Adipose tissue (tissue), 3 donors: Measurements from ENCODE around the gene C19orf53. TPM values are rescaled to one million over a fixed set of nuclear protein-coding genes. Genes with fewer than 3 reads are reported as not detected.

Source experiments
- H3K27ac ChIP-seq: one replicate; pipeline ENCODE4 v1.5.1; 2013; ENCODE audit warnings: low read depth, low read length
- WGBS, 3 donors: extraction: QIAGEN DNeasy Blood & Tissue Kit; methylation state at CpG; one replicate each; pipeline ENCODE4 v1.1.7; 2013; 5-methylcytosine and 5-hydroxymethylcytosine counted together
- polyA plus RNA-seq, 3 donors: library from polyadenylated mRNA; stranded (reverse); fragments of 200-250 nt; gene quantifications; one replicate each; pipeline ENCODE4 v1.2.3, GENCODE V29; 2013
- donor health status: healthy with polysubstance abuse.
- donor health status: Bipolar disorder and iron deficiency.
- donor health status: healthy.

Gene C19orf53
- polyA plus RNA-seq, 3 donors, result 89.2 to 156 (median 153) TPM

DNA sequence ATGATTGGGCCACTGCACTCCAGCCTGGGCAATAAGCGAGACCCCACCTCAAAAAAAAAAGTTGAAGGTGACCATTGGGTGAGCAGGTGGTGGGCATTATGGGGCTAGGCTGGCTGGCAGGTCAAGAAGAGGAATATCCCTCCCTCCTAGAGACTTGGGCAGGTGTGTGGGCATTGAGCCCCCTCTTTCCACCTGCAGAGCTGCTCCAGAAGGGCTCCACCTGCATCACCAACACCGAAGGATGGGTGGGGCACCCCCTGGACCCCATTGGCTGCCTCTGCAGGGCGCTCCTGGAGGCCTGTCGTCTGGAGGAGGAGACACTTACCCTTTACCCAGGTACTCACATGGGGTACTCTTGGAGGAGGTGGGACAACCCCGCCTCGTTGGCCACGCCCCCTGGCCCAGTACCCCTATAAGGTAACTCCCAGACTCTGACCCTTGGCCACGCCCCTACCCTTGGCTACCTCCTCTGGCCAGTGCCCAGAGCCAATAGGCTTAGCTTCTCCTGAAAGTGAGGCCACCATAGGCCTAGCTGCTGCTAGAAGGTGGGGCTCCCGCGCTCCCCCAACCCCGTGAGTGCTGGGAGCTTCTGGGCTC, 42.9 kb downstream of the C19orf53 start:
- WGBS, 3 donors, result 43 to 79% (median 67%) methylated on average over 11 of the region's 11 CpGs
- no peak overlapping the region for H3K27ac ChIP-seq

- no peak overlapping the region for H3K27ac ChIP-seq
- WGBS, 3 donors, result 18 to 69% (median 59%) methylated on average over 32 to 35 of the region's 35 CpGs
Observed at GRCh38 chr19:13817615-13818371, 43.5 kb downstream of the C19orf53 start.

GRCh38 chr19:13819238-13819637, 45.0 kb downstream of the C19orf53 start:
- 95 to 97% (median 97%) methylated on average over 11 of the region's 11 CpGs for WGBS, 3 donors

DNA sequence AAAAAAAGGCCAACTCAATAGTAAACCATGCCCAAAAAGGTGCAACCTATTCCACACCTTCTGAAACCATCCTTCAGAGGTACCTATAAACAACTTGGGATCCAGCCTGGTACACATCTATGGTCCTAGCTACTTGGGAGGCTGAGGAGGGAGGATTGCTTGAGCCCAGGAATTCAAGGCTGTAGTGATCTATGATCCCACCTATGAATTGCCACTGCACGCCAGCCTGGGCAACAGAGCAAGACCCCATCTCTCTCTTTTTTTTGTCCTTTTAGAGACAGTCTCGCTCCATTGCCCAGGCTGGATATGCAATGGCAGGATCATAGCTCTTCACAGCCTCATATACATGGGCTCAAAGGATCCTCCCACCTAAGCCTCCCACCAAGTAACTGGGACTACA, 47.0 kb downstream of the C19orf53 start:
- WGBS, 3 donors, result 96 to 100% (median 100%) methylated on average over 2 of the region's 2 CpGs
- no peak overlapping the region for H3K27ac ChIP-seq

More at GRCh38 chr19:13819238-13819637, 45.0 kb downstream of the C19orf53 start:
- no peak overlapping the region for H3K27ac ChIP-seq

DNA sequence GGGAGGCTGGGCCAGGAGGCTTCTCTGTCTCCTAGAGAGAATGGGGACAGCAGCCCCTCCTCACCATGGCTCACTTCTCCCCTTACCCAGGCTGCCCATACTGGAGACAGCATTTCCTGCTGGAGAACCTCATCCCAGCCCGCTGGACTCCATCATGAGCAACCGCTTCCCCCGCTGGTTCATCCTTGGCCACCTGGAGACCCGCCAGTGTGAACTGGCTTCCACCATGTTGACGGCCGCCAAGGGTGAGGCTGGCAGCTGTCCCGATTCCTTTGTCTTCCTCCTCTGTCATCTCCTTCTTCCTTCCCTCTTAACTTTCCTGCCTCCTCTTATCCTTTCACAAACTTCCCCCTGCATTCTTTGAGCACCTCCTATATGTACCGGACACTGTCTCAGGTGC, 49.0 kb downstream of the C19orf53 start:
- 69 to 72% (median 72%) methylated on average over 8 of the region's 8 CpGs for WGBS, 3 donors
- H3K27ac ChIP-seq, result peak overlapping the region; percentile 26

DNA sequence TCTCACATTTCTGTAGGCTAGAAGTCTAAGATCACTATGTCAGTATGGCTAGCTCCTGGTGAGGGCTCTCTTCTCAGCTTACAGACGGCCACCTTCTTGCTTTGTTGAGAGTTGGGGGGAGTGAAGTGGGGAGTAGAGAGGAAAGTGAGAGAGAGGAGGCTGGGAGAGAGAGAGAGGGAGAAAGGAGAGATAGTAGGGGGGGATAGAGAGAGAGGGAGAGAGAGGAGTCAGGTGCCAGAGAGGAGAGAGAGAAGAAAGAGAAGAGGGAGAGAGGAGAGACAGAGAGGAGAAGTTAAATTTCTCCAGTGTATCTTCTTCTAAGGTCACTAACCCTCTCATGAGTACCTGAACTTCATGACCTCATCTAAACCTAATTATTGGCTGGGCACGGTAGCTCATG, 49.6 kb downstream of the C19orf53 start:
- WGBS, 3 donors, result 88 to 94% (median 90%) methylated on average over 2 of the region's 2 CpGs
- H3K27ac ChIP-seq, result peak overlapping the region; percentile 26

- no peak overlapping the region for H3K27ac ChIP-seq
Observed at GRCh38 chr19:13824703-13825102, 50.4 kb downstream of the C19orf53 start.

GRCh38 chr19:13825489-13826441, 51.5 kb downstream of the C19orf53 start:
- WGBS, 3 donors, result 87 to 89% (median 89%) methylated on average over 30 of the region's 30 CpGs
- no peak overlapping the region for H3K27ac ChIP-seq

DNA sequence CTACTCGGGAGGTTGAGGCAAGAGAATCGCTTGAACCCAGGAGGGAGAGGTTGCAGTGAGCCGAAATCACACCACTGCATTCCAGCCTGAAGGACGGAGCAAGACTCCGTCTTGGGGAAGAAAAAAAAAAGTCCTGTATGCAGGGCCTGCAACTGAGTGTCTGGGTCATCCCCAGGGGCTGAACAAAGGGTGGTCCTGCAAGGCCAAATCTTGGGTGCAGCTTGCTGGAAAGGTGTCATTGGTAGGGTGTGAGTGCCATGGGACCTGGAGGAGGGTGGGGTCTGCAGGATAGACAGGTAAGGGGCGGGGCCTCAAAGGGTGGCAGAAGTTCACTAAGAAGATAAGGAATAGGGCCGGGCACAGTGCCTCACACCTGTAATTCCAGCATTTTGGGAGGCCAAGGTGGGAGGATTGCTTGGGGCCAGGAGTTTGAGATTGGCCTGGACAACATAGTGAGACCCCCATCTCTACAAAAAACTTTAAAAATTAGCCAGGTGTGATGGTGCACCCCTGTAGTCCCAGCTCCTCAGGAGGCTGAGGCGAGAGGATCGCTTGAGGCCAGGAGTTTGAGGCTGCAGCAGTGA, 52.5 kb downstream of the C19orf53 start:
- WGBS, 3 donors, result 92 to 97% (median 92%) methylated on average over 9 of the region's 9 CpGs

GRCh38 chr19:13827656-13828055, 53.4 kb downstream of the C19orf53 start:
- no peak overlapping the region for H3K27ac ChIP-seq
- 73 to 87% (median 81%) methylated on average over 4 of the region's 4 CpGs for WGBS, 3 donors

More for the DNA sequence above, 52.5 kb downstream of the C19orf53 start:
- no peak overlapping the region for H3K27ac ChIP-seq

Other genes starting within 250 kb of the C19orf53 start
- 10 to 100 TPM; 12.4 to 33.5 (median 28.3) TPM for gene MRI1, start 9.9 kb upstream of the C19orf53 start, polyA plus RNA-seq
- gene ZSWIM4, start 21.0 kb downstream of the C19orf53 start, polyA plus RNA-seq, result 1 to 10 TPM; 1.6 to 3.4 (median 2.0) TPM
- gene NANOS3, start 102.7 kb downstream of the C19orf53 start, polyA plus RNA-seq, result not detected
- 1 to 10 TPM; 1.1 to 3.7 (median 2.9) TPM for gene BRME1, start 131.7 kb downstream of the C19orf53 start, polyA plus RNA-seq
- 10 to 100 TPM; 17.0 to 27.9 (median 20.4) TPM for gene CC2D1A, start 131.7 kb downstream of the C19orf53 start, polyA plus RNA-seq
- 1 to 10 TPM in 1 of 3 donors, under 1 TPM in 2; 0.10 to 2.5 (median 0.58) TPM for gene PODNL1, start 164.0 kb downstream of the C19orf53 start, polyA plus RNA-seq
- gene DCAF15, start 178.1 kb downstream of the C19orf53 start, polyA plus RNA-seq, result 10 to 100 TPM; 13.5 to 29.0 (median 16.2) TPM
- gene RFX1, start 231.9 kb downstream of the C19orf53 start, polyA plus RNA-seq, result 1 to 10 TPM; 4.4 to 5.8 (median 4.4) TPM